IMR-90 (cell line): ENCODE data around the gene EFNB2. TPM values are rescaled to one million over a fixed set of nuclear protein-coding genes. Genes with fewer than 3 reads are reported as not detected.

Experiments
- ATAC-seq: fragments of 200-7000 bp; cut with Tn5 transposase; 2 replicates; pipeline ENCODE4 v1.9.1; 2020; ENCODE audit warnings: low read depth, mild to moderate bottlenecking, moderate library complexity
- BruUV-seq: library from RNA; stranded (reverse); fragments of 400-500 nt; replicated peaks from 2 replicates; lab custom pipeline; 2021; lab: Mats Ljungman, UMichigan
- CTCF ChIA-PET: fragments of 300-600 bp; formaldehyde crosslinking; extraction: SDS; loops from one replicate; lab custom pipeline; 2021; ENCODE audit warnings: antibody characterized with exemption; lab: Yijun Ruan, JAX
- POLR2A ChIA-PET: fragments of 300-600 bp; sonication (Branson Sonifier 250); formaldehyde crosslinking; loops from one replicate; lab custom pipeline; 2022; ENCODE audit warnings: antibody characterized with exemption; ENCODE audit not compliant: unreplicated experiment; lab: Charles Lee
- DNase-seq: peaks from one replicate; pipeline ENCODE4 v3.0.0; 2013
- H2AFZ ChIP-seq: replicated peaks from 2 replicates; pipeline ENCODE3; 2013; ENCODE audit warnings: low read length, mild to moderate bottlenecking; ENCODE audit not compliant: poor library complexity
- H2AK5ac ChIP-seq: 2 replicates; pipeline ENCODE4 v1.6.1; 2013; ENCODE audit warnings: low read depth, low read length, inconsistent platforms
- H2AK9ac ChIP-seq: replicated peaks from 2 replicates; pipeline ENCODE3; 2013; ENCODE audit warnings: mild to moderate bottlenecking, low read depth, low read length, moderate library complexity; ENCODE audit not compliant: poor library complexity
- H2BK120ac ChIP-seq: 2 replicates; pipeline ENCODE4 v1.6.1; 2013; ENCODE audit warnings: low read depth, low read length, inconsistent platforms
- H2BK15ac ChIP-seq: 3 replicates; pipeline ENCODE4 v1.6.1; 2013; ENCODE audit warnings: low read depth, low read length, inconsistent platforms
- H2BK20ac ChIP-seq: 2 replicates; pipeline ENCODE4 v1.6.1; 2013; ENCODE audit warnings: low read depth, mild to moderate bottlenecking, inconsistent platforms, low read length, moderate library complexity
- H2BK5ac ChIP-seq: 2 replicates; pipeline ENCODE4 v1.6.1; 2013; ENCODE audit warnings: mild to moderate bottlenecking, low read depth, low read length, inconsistent platforms; ENCODE audit not compliant: poor library complexity, severe bottlenecking
- H3K14ac ChIP-seq: replicated peaks from 2 replicates; pipeline ENCODE4 v1.6.1; 2013; ENCODE audit warnings: low read depth, low read length, inconsistent platforms
- H3K18ac ChIP-seq: 2 replicates; pipeline ENCODE4 v1.6.1; 2013; ENCODE audit warnings: low read depth, low read length, control low read depth
- H3K23ac ChIP-seq: 2 replicates; pipeline ENCODE4 v1.6.1; 2013; ENCODE audit warnings: low read depth, low read length, inconsistent platforms
- H3K27ac ChIP-seq: 2 replicates; pipeline ENCODE4 v1.5.1; 2013; ENCODE audit warnings: mild to moderate bottlenecking, control low read depth, low read length; ENCODE audit not compliant: insufficient read depth
- H3K27me3 ChIP-seq: 2 replicates; pipeline ENCODE4 v1.6.1; 2013; ENCODE audit warnings: low read length; ENCODE audit not compliant: control insufficient read depth, insufficient read depth
- H3K36me3 ChIP-seq: 2 replicates; pipeline ENCODE4 v1.6.1; 2013; ENCODE audit warnings: low read length, mixed read lengths; ENCODE audit not compliant: control insufficient read depth, insufficient read depth
- H3K4ac ChIP-seq: 2 replicates; pipeline ENCODE4 v1.6.1; 2013; ENCODE audit warnings: low read depth, low read length, inconsistent platforms
- H3K4me1 ChIP-seq: 2 replicates; pipeline ENCODE4 v1.6.1; 2013; ENCODE audit warnings: low read length, mixed read lengths; ENCODE audit not compliant: control insufficient read depth, insufficient read depth
- H3K4me2 ChIP-seq: 2 replicates; pipeline ENCODE4 v1.6.1; 2013; ENCODE audit warnings: low read depth, mild to moderate bottlenecking, control low read depth, low read length, moderate library complexity
- H3K4me3 ChIP-seq: 2 replicates; pipeline ENCODE4 v1.5.1; 2013; ENCODE audit warnings: low read depth, mild to moderate bottlenecking, control low read depth, low read length, moderate library complexity; ENCODE audit not compliant: insufficient read depth
- H3K56ac ChIP-seq: 2 replicates; pipeline ENCODE4 v1.6.1; 2013; ENCODE audit warnings: low read length, inconsistent platforms; ENCODE audit not compliant: insufficient read depth; ENCODE audit errors: extremely low read depth
- H3K79me1 ChIP-seq, 2 experiments: 2 replicates each; pipeline ENCODE4 v1.6.1; 2013; ENCODE audit warnings: low read length in 2 of 2, inconsistent platforms in 1 of 2, low read depth in 1 of 2
- H3K9ac ChIP-seq: 2 replicates; pipeline ENCODE4 v1.6.1; 2013; ENCODE audit warnings: low read depth, low read length, control low read depth
- H3K9me1 ChIP-seq: 2 replicates; pipeline ENCODE4 v1.6.1; 2013; ENCODE audit warnings: low read length, inconsistent platforms; ENCODE audit not compliant: insufficient read depth
- H3K9me3 ChIP-seq: 2 replicates; pipeline ENCODE4 v1.6.1; 2013; ENCODE audit warnings: low read length; ENCODE audit not compliant: control insufficient read depth, insufficient read depth
- H4K20me1 ChIP-seq: 2 replicates; pipeline ENCODE4 v1.6.1; 2013; ENCODE audit warnings: low read length, inconsistent platforms; ENCODE audit not compliant: insufficient read depth
- H4K5ac ChIP-seq: 2 replicates; pipeline ENCODE4 v1.6.1; 2013; ENCODE audit warnings: mild to moderate bottlenecking, low read depth, low read length, control low read depth
- H4K8ac ChIP-seq, 2 experiments: 2 replicates each; pipeline ENCODE4 v1.6.1; 2013; ENCODE audit warnings: low read depth in 2 of 2, low read length in 2 of 2, control low read depth in 1 of 2, inconsistent platforms in 1 of 2
- H4K91ac ChIP-seq: 2 replicates; pipeline ENCODE4 v1.6.1; 2013; ENCODE audit warnings: low read depth, low read length, inconsistent platforms; ENCODE audit not compliant: insufficient read depth
- BHLHE40 ChIP-seq: fragments of 150-350 bp; IDR thresholded peaks from 2 replicates; pipeline ENCODE4 v1.6.1; 2016; ENCODE audit warnings: mild to moderate bottlenecking, low read depth, low read length
- CTCF ChIP-seq: conservative IDR thresholded peaks from 2 replicates; pipeline ENCODE4 v1.5.1; 2012; ENCODE audit warnings: mild to moderate bottlenecking, low read depth, low read length, improper control_type of control experiment
- ELK1 ChIP-seq: fragments of 150-350 bp; IDR thresholded peaks from 2 replicates; pipeline ENCODE4 v1.6.1; 2016; ENCODE audit warnings: low read depth, mild to moderate bottlenecking, low read length, moderate library complexity, borderline replicate concordance
- FOS ChIP-seq: fragments of 150-350 bp; IDR thresholded peaks from 2 replicates; pipeline ENCODE4 v1.6.1; 2016; ENCODE audit warnings: low read depth, low read length
- MAFK ChIP-seq: IDR thresholded peaks from 2 replicates; pipeline ENCODE4 v1.6.1; 2012; ENCODE audit warnings: low read depth, low read length, improper control_type of control experiment
- MAZ ChIP-seq: IDR thresholded peaks from 2 replicates; pipeline ENCODE4 v1.6.1; 2012; ENCODE audit warnings: low read depth, mild to moderate bottlenecking, low read length, improper control_type of control experiment, moderate library complexity, borderline replicate concordance
- NFE2L2 ChIP-seq: fragments of 150-350 bp; IDR thresholded peaks from 2 replicates; pipeline ENCODE4 v1.6.1; 2016; ENCODE audit warnings: low read depth, mild to moderate bottlenecking, low read length
- POLR2A ChIP-seq: IDR thresholded peaks from 2 replicates; pipeline ENCODE4 v1.6.1; 2012; ENCODE audit warnings: mild to moderate bottlenecking, low read depth, low read length
- RAD21 ChIP-seq: IDR thresholded peaks from 2 replicates; pipeline ENCODE4 v1.6.1; 2012; ENCODE audit warnings: low read length, improper control_type of control experiment
- SMC3 ChIP-seq: fragments of 150-350 bp; IDR thresholded peaks from 2 replicates; pipeline ENCODE4 v1.6.1; 2016; ENCODE audit warnings: low read depth, mild to moderate bottlenecking, antibody characterized with exemption, low read length, moderate library complexity
- USF2 ChIP-seq: fragments of 150-350 bp; IDR thresholded peaks from 2 replicates; pipeline ENCODE4 v1.6.1; 2017; ENCODE audit warnings: mild to moderate bottlenecking, antibody characterized with exemption, low read length, low read depth
- WGBS, 2 experiments: methylation state at CpG; one replicate each; pipeline versions ENCODE4 v1.1.5 to v1.1.7; 2013; ENCODE audit warnings: missing lambda C conversion rate in 2 of 2; ENCODE audit not compliant: insufficient read length in 1 of 2; ENCODE audit errors: extremely low coverage in 2 of 2; 5-methylcytosine and 5-hydroxymethylcytosine counted together
- dilution Hi-C: fragments of 300-500 bp; cut with HindIII; formaldehyde crosslinking; loops from one replicate; pipeline ENCODE4 v1.14.3; 2018; ENCODE audit warnings: low sequenced_read_pairs; ENCODE audit not compliant: unreplicated experiment
- in situ Hi-C: fragments of 300-500 bp; cut with MboI; formaldehyde crosslinking; loops from 3 replicates; pipeline ENCODE4 v1.14.3; 2019; ENCODE audit warnings: low sequenced_read_pairs, inconsistent platforms, mixed read lengths
- intact Hi-C: fragments of 100-400 bp; cut with micrococcal nuclease; formaldehyde crosslinking; loops from 2 replicates; pipeline ENCODE4 v1.10.0; 2022
- polyA plus RNA-seq, 3 experiments: library from polyadenylated mRNA; depleted of rRNA; stranded (reverse); fragments of >200 nt; gene quantifications; 2 replicates each; pipeline ENCODE4 v1.2.3, GENCODE V29; 2012; ENCODE audit warnings: low replicate concordance in 1 of 3
- total RNA-seq: library from RNA; depleted of rRNA; stranded (reverse); fragments of >200 nt; gene quantifications from 2 replicates; pipeline ENCODE4 v1.2.3, GENCODE V29; 2012

The EFNB2 gene
- total and polyA plus RNA-seq, 2 of the 4 experiments (the other 2 are of a cell fraction): 5.4 to 6.0 TPM

- POLR2A ChIA-PET: no interaction called here
- no peak overlapping the region for H2AFZ ChIP-seq
Observed at GRCh38 chr13:106462710-106463109, 72.8 kb downstream of the EFNB2 start.

More at GRCh38 chr13:106462710-106463109, 72.8 kb downstream of the EFNB2 start:
- H3K9me1 ChIP-seq: no peaks in the 10 kb centered on the region
- no peak overlapping the region for H2AK9ac ChIP-seq
- BruUV-seq: no TSS peak
- ATAC-seq (no peak), DNase-seq (no peak)
- CTCF ChIA-PET: interaction anchor here (1.0 kb wide), 1 partner anchor 10 kb away, joined by 3 read pairs; no protein-coding TSS in a partner anchor
- no peak overlapping the region for H2BK120ac ChIP-seq
- H3K4me3 ChIP-seq: no peak overlapping the region
- H2BK15ac ChIP-seq: no peak overlapping the region
- H3K4me1 ChIP-seq: no peaks in the 10 kb centered on the region
- H3K9ac ChIP-seq: no peak overlapping the region
- no peaks in the 10 kb centered on the region for H4K20me1 ChIP-seq
- no peak overlapping the region for H3K14ac ChIP-seq
- dilution Hi-C loops: no loop called here
- intact Hi-C loops: no loop called here
- H3K23ac ChIP-seq: no peak overlapping the region
- H2AK5ac ChIP-seq: no peak overlapping the region
- H4K91ac ChIP-seq: no peak overlapping the region
- no peaks in the 10 kb centered on the region for H3K79me1 ChIP-seq
- 50% methylated on average over 1 of the region's 3 CpGs; no CpG with 5 or more reads in 1 of the 2 experiments for WGBS, 2 experiments
- no peak overlapping the region for H4K8ac ChIP-seq
- TF ChIP-seq POLR2A (no peak), BHLHE40 (no peak), SMC3 (no peak), RAD21 (no peak), MAFK (no peak), CTCF (no peak), FOS (no peak), NFE2L2 (no peak), MAZ (no peak), USF2 (no peak), ELK1 (no peak)
- no peak overlapping the region for H2BK20ac ChIP-seq
- no peak overlapping the region for H3K4me2 ChIP-seq
- no peak overlapping the region for H3K56ac ChIP-seq
- no peak overlapping the region for H2BK5ac ChIP-seq
- no peaks in the 10 kb centered on the region for H3K36me3 ChIP-seq
- H3K9me3 ChIP-seq: no peaks in the 10 kb centered on the region
- H4K5ac ChIP-seq: no peak overlapping the region
- no peak overlapping the region for H3K4ac ChIP-seq
- in situ Hi-C loops: no loop called here
- no peak overlapping the region for H3K18ac ChIP-seq
- H3K27ac ChIP-seq: no peak overlapping the region
- peaks cover 6% of the 10 kb centered on the region; the same call in 1 of the 2 replicates for H3K27me3 ChIP-seq
